Measurements from ENCODE around the gene GAL3ST2.
A peak's percentile ranks its signal among the peaks of the same experiment; 100 is the strongest.
"Not testable (repeated sequence)": the region's sequence is repeated elsewhere in the genome, so short reads cannot be mapped to it uniquely, and the experiment has no call there.

GAL3ST2 gene

GRCh38 chr2:241827394-241827793, 50.8 kb downstream of the GAL3ST2 start:
- DNase-seq (ENCODE audit: low read depth) = no peak
- TF ChIP-seq CTCF (conservative IDR thresholded peaks at IDR 0.05; ENCODE audit: control insufficient read depth, insufficient read depth, low read depth, low read length) = no peak

DNA sequence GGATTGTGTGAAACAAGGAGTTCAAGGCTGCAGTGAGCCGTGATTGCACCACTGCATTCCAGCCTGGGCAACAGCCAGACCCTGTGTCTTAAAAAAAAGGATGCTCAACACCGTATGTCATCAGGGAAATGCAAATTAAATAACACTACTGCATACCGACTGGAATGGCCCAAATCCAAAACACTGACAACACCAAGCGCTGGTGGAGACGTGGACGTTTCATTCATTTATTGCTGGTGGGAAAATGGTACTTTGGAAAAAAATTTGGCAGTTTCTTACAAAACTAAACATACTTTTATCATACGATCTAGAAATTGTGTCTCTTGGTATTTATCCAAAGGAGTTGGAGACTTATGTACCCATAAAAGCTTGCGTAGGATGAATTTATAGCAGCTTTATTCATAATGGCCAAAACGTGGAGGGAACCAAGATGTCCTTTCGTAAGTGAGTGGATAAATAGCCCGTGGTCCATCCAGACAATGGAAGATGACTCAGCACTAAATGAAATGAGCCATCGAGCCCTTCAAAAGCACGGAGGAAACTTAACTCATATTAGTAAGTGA, 56.6 kb downstream of the GAL3ST2 start:
- peak; percentile 68 for DNase-seq (ENCODE audit: low read depth)
- no peak for TF ChIP-seq CTCF (conservative IDR thresholded peaks at IDR 0.05; ENCODE audit: control insufficient read depth, insufficient read depth, low read depth, low read length)

More at GRCh38 chr2:241827394-241827793, 50.8 kb downstream of the GAL3ST2 start:
- no peak overlapping the region for H3K4me3 ChIP-seq (ENCODE audit: control insufficient read depth, low read depth, low read length)

DNA sequence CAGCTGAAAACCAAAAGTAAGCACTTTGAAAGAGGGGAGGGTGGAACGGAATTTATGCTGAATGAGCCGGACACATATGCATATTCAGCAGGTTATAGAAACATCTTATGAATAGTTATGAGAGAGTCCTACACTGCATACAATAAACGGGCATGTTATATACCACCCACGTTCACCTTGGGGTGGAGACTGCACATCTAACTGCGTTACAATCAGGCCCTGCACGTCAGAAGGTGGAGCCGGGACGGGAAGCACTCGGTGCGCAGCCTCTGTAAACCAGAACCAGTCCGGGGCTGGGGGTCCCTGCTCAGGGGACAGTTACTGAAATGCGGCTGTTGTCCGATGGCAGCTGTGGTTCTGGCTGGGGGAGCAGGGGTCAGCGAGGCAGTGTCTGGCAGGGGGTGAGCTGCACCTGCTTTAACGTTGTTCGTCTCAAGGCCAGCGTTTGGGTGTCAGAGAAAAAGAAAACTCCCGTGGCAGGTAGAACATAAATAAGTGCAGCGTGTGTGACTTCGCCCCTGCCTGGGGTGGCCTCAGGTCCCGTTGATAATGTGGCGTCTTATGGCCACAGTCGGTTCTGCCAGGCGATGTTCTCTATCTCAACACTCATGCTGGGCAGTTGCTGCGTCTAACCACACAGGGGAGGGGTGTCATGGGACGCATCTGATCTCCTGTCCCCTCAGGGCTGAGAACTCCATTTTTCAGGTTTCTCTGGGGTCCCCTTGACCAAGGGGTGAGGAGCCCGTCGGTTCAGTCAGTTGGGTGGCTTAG, 57.3 kb downstream of the GAL3ST2 start:
- H3K4me3 ChIP-seq (ENCODE audit: control insufficient read depth, low read depth, low read length); DNase-seq (ENCODE audit: low read depth): not testable (repeated sequence)

More for the DNA sequence above, 56.6 kb downstream of the GAL3ST2 start:
- no peak overlapping the region for H3K4me3 ChIP-seq (ENCODE audit: control insufficient read depth, low read depth, low read length)

GRCh38 chr2:241834527-241835210, 58.0 kb downstream of the GAL3ST2 start:
- no peak for DNase-seq (ENCODE audit: low read depth)
- H3K4me3 ChIP-seq (ENCODE audit: control insufficient read depth, low read depth, low read length) = no peak overlapping the region
- no peak for TF ChIP-seq CTCF (conservative IDR thresholded peaks at IDR 0.05; ENCODE audit: control insufficient read depth, insufficient read depth, low read depth, low read length)

GRCh38 chr2:241835611-241836010, 59.0 kb downstream of the GAL3ST2 start:
- no peak for DNase-seq (ENCODE audit: low read depth)

GRCh38 chr2:241836292-241836691, 59.7 kb downstream of the GAL3ST2 start:
- peak; percentile 5 for TF ChIP-seq CTCF (conservative IDR thresholded peaks at IDR 0.05; ENCODE audit: control insufficient read depth, insufficient read depth, low read depth, low read length)
- H3K4me3 ChIP-seq (ENCODE audit: control insufficient read depth, low read depth, low read length) = no peak overlapping the region
- no peak for DNase-seq (ENCODE audit: low read depth)

More at GRCh38 chr2:241835611-241836010, 59.0 kb downstream of the GAL3ST2 start:
- H3K4me3 ChIP-seq (ENCODE audit: control insufficient read depth, low read depth, low read length) = no peak overlapping the region
- TF ChIP-seq CTCF (conservative IDR thresholded peaks at IDR 0.05; ENCODE audit: control insufficient read depth, insufficient read depth, low read depth, low read length) = no peak
